Endothelial cell of umbilical vein (primary cell): ENCODE measurements around the gene CELSR1. TPM values are rescaled to one million over a fixed set of nuclear protein-coding genes. Genes with fewer than 3 reads are reported as not detected.

ENCODE experiments used
- BruUV-seq: library from RNA; stranded (reverse); fragments of 400-500 nt; replicated peaks from 2 replicates; lab custom pipeline; 2021; lab: Mats Ljungman, UMichigan
- CTCF ChIA-PET: fragments of 300-600, 350-600 bp; sonication (Branson Sonifier 250); formaldehyde crosslinking; loops from one replicate; lab custom pipeline; 2021; ENCODE audit warnings: antibody characterized with exemption, inconsistent platforms; lab: Charles Lee
- POLR2A ChIA-PET: fragments of 300-600, 350-600 bp; sonication (Branson Sonifier 250); formaldehyde crosslinking; loops from one replicate; lab custom pipeline; 2021; ENCODE audit warnings: antibody characterized with exemption, inconsistent platforms; lab: Charles Lee
- DNase-seq: peaks from one replicate; pipeline ENCODE4 v3.0.0-alpha.2; 2011; ENCODE audit warnings: low read depth, low spot score
- FAIRE-seq: peaks from 2 replicates; lab custom pipeline; 2011; peaks lifted over from hg19 to GRCh38; lab: Jason Lieb, UNC
- H2AFZ ChIP-seq: 2 replicates; pipeline ENCODE4 v1.6.0; 2012; ENCODE audit warnings: low read depth, low read length, control low read depth, inconsistent platforms
- H3K27ac ChIP-seq: 2 replicates; pipeline ENCODE4 v1.5.1; 2011; ENCODE audit warnings: low read depth, mild to moderate bottlenecking, control low read depth, low read length, moderate library complexity; ENCODE audit not compliant: insufficient read depth
- H3K27me3 ChIP-seq, 2 experiments: 2 replicates each; pipeline versions ENCODE4 v1.6.0 to v1.6.1; 2011; ENCODE audit warnings: low read length in 2 of 2, mixed read lengths in 1 of 2; ENCODE audit not compliant: control insufficient read depth in 2 of 2, insufficient read depth in 2 of 2
- H3K36me3 ChIP-seq, 2 experiments: 2 replicates in 1 of 2; 3 replicates in 1 of 2; pipeline ENCODE4 v1.5.1; 2011; ENCODE audit warnings: low read length in 2 of 2, mild to moderate bottlenecking in 1 of 2, moderate library complexity in 1 of 2; ENCODE audit not compliant: control insufficient read depth in 2 of 2, insufficient read depth in 2 of 2; ENCODE audit errors: extremely low read depth in 1 of 2
- H3K4me1 ChIP-seq: 3 replicates; pipeline ENCODE4 v1.5.1; 2011; ENCODE audit warnings: mild to moderate bottlenecking, low read length; ENCODE audit not compliant: control insufficient read depth, insufficient read depth; ENCODE audit errors: extremely low read depth
- H3K4me2 ChIP-seq: 2 replicates; pipeline ENCODE4 v1.6.1; 2011; ENCODE audit warnings: low read length, control low read depth, mixed read lengths; ENCODE audit not compliant: insufficient read depth
- H3K4me3 ChIP-seq, 3 experiments: fragments of 200-600 bp in 1 of 3; sonication (generic), shearing (Covaris generic) in 1 of 3; replicated peaks in 1 of 3; 2 replicates each; pipeline ENCODE4 v1.5.1; 2011 to 2016; ENCODE audit warnings: control low read depth in 3 of 3, low read length in 3 of 3, mild to moderate bottlenecking in 2 of 3, inconsistent platforms in 1 of 3, low read depth in 1 of 3, moderate library complexity in 1 of 3; ENCODE audit not compliant: insufficient read depth in 1 of 3
- H3K79me2 ChIP-seq: 2 replicates; pipeline ENCODE4 v1.6.0; 2012; ENCODE audit warnings: low read length, inconsistent platforms; ENCODE audit not compliant: control insufficient read depth, insufficient read depth
- H3K9ac ChIP-seq: replicated peaks from 2 replicates; pipeline ENCODE3; 2011; ENCODE audit warnings: low read length, control low read depth; ENCODE audit not compliant: insufficient read depth; ENCODE audit errors: extremely low read depth
- H3K9me1 ChIP-seq: replicated peaks from 3 replicates; pipeline ENCODE4 v1.6.0; 2011; ENCODE audit warnings: mild to moderate bottlenecking, low read length; ENCODE audit not compliant: control insufficient read depth, insufficient read depth; ENCODE audit errors: extremely low read depth
- H3K9me3 ChIP-seq: replicated peaks from 2 replicates; pipeline ENCODE4 v1.5.1; 2012; ENCODE audit warnings: low read length, inconsistent platforms; ENCODE audit not compliant: control insufficient read depth, insufficient read depth
- H4K20me1 ChIP-seq: replicated peaks from 2 replicates; pipeline ENCODE3; 2011; ENCODE audit warnings: mild to moderate bottlenecking, low read length; ENCODE audit not compliant: control insufficient read depth, insufficient read depth; ENCODE audit errors: extremely low read depth
- EZH2 ChIP-seq: IDR thresholded peaks from 2 replicates; pipeline ENCODE4 v1.6.1; 2012; ENCODE audit warnings: borderline replicate concordance, low read depth, mild to moderate bottlenecking, moderate library complexity, low read length, inconsistent platforms; ENCODE audit not compliant: severe bottlenecking
- FOS ChIP-seq: IDR thresholded peaks from 2 replicates; pipeline ENCODE4 v1.6.1; 2011; ENCODE audit warnings: mild to moderate bottlenecking, low read length, moderate library complexity, borderline replicate concordance; ENCODE audit not compliant: insufficient read depth
- GATA2 ChIP-seq: IDR thresholded peaks from 2 replicates; pipeline ENCODE4 v1.7.0; 2011; ENCODE audit warnings: low read depth, mild to moderate bottlenecking, moderate library complexity, mixed read lengths, low read length; ENCODE audit not compliant: insufficient read length, insufficient read depth
- JUN ChIP-seq: IDR thresholded peaks from 2 replicates; pipeline ENCODE4 v1.6.1; 2011; ENCODE audit warnings: borderline replicate concordance, low read depth; ENCODE audit not compliant: insufficient read length, insufficient read depth
- MYC ChIP-seq: IDR thresholded peaks from one replicate; pipeline ENCODE4 v1.6.1; 2011; ENCODE audit warnings: mild to moderate bottlenecking, low read depth, low read length
- POLR2A ChIP-seq: IDR thresholded peaks from 2 replicates; pipeline ENCODE4 v1.6.1; 2012; ENCODE audit warnings: low read depth, mild to moderate bottlenecking, control low read depth, low read length
- POLR2AphosphoS5 ChIP-seq: IDR thresholded peaks from 2 replicates; pipeline ENCODE4 v1.6.1; 2012; ENCODE audit warnings: low read depth, mild to moderate bottlenecking, control low read depth, low read length, moderate library complexity; ENCODE audit not compliant: insufficient read depth
- dilution Hi-C: fragments of 300-500 bp; cut with MboI; formaldehyde crosslinking; loops from one replicate; pipeline ENCODE4 v1.15.0; 2019; ENCODE audit warnings: low sequenced_read_pairs; ENCODE audit not compliant: extremely low pct_ligation_motif_present
- intact Hi-C: fragments of 100-400 bp; cut with micrococcal nuclease; formaldehyde crosslinking; loops from one replicate; pipeline ENCODE4 v1.10.0; 2022
- polyA plus RNA-seq, 4 experiments: library from polyadenylated mRNA; depleted of rRNA in 3 of 4; stranded (reverse) in 3 of 4; unstranded in 1 of 4; fragments of >200 nt; gene quantifications; 2 replicates each; pipeline versions ENCODE4 v1.2.1 to v1.2.3, GENCODE V29; 2011 to 2012; ENCODE audit warnings: missing spikeins in 1 of 4
- total RNA-seq: library from RNA; stranded (reverse); gene quantifications from 2 replicates; pipeline ENCODE4 v1.2.3, GENCODE V29; 2021
- TF ChIP-seq, protein P1 (sequence below), 2 donors: IDR thresholded peaks; 1 replicate in 1 of 2; 2 replicates in 1 of 2; pipeline ENCODE4 v1.5.1; 2011; ENCODE audit warnings: low read length in 2 of 2, mild to moderate bottlenecking in 2 of 2, moderate library complexity in 2 of 2, control low read depth in 1 of 2, inconsistent platforms in 1 of 2, low read depth in 1 of 2; ENCODE audit not compliant: insufficient read depth in 1 of 2; ENCODE audit errors: extremely low read depth in 1 of 2
- TF ChIP-seq, protein P2 (sequence below): IDR thresholded peaks from 2 replicates; pipeline ENCODE4 v1.6.1; 2011; ENCODE audit not compliant: insufficient read depth, insufficient read length

Gene CELSR1
- total and polyA plus RNA-seq, 2 donors (not counting 3 experiments of a cell fraction or from before 2014, with no cell fraction given), result 3.7 to 5.4 TPM

DNA sequence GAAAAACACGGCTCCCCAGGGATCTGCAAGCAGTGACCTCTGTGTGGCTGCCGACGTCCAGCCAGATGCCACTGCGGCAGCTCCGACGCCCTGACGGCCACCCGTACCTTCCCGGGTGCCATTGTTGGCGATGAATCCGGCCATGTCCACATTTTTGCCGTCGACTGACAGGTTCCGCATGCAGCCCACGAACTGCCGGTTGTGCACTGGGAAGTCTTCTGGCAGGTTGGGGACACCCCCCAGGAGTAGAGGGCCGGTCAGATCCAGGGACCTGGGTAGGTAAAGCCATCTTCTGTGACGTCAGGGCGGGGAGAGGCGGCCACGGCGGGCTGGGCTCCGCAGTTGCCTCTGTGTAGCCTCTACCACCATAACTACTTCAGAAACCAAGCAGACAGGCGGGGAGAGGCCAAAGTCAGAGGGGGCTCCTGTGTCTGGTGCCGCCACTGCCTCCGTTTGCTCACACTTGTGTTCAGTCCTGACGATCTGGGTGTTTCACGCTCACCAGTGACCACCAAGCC is 127.1 kb downstream of the CELSR1 start:
- H3K27me3 ChIP-seq, result no peaks in the 10 kb centered on the region
- H3K79me2 ChIP-seq, result no peaks in the 10 kb centered on the region
- no peaks in the 10 kb centered on the region for H3K9me3 ChIP-seq
- TF ChIP-seq MYC (no peak), EZH2 (no peak), FOS (no peak), POLR2AphosphoS5 (no peak)
- FAIRE-seq, result no peak
- no peak overlapping the region for H2AFZ ChIP-seq
- dilution Hi-C loops, result no loop called here
- no peaks in the 10 kb centered on the region for H3K4me1 ChIP-seq
- POLR2A ChIA-PET, result no interaction called here
- CTCF ChIA-PET, result no interaction called here
- no peak for DNase-seq
- H3K4me2 ChIP-seq, result no peak overlapping the region
- no TSS peak for BruUV-seq
- no peaks in the 10 kb centered on the region for H3K9me1 ChIP-seq
- no peaks in the 10 kb centered on the region for H4K20me1 ChIP-seq
- no peak overlapping the region for H3K4me3 ChIP-seq
- intact Hi-C loops, result no loop called here
- H3K9ac ChIP-seq, result no peak overlapping the region
- no peak overlapping the region for H3K27ac ChIP-seq
- H3K36me3 ChIP-seq, result no peaks in the 10 kb centered on the region

DNA sequence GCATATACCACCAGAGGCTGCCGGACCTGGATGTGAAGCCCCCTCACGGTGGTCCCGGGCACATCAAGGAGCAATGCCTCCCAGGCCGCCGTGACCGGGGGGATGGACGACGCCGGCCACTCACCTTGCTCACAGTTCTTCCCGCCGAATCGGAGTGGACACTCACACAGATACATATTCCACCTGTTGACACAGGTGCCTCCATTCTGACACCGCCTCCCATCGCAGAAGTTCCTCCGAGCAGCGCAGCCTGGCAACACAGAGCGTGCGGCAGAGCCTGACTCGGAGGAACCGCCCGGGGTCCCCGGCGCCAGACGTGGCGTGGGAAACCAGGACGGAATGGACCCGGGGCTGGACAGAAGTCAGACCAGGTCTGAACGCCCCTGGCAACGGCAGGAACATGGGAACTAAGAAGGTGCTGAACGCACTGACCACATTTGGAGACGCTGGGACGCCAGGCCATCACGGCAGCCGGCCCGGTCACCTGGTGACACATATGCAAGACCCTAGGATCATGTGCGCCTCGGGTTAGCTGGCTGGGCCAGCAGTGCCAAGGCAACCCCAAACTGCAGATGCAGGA is 127.7 kb downstream of the CELSR1 start:
- intact Hi-C loops, result no loop called here
- dilution Hi-C loops, result no loop called here
- FAIRE-seq, result no peak

More for the DNA sequence above, 127.7 kb downstream of the CELSR1 start:
- H3K4me2 ChIP-seq, result no peak overlapping the region
- H3K4me1 ChIP-seq, result no peaks in the 10 kb centered on the region
- TF ChIP-seq GATA2 (no peak), EZH2 (no peak), POLR2AphosphoS5 (no peak), MYC (no peak), JUN (no peak), POLR2A (no peak), FOS (no peak)
- TF ChIP-seq, protein P1, sequence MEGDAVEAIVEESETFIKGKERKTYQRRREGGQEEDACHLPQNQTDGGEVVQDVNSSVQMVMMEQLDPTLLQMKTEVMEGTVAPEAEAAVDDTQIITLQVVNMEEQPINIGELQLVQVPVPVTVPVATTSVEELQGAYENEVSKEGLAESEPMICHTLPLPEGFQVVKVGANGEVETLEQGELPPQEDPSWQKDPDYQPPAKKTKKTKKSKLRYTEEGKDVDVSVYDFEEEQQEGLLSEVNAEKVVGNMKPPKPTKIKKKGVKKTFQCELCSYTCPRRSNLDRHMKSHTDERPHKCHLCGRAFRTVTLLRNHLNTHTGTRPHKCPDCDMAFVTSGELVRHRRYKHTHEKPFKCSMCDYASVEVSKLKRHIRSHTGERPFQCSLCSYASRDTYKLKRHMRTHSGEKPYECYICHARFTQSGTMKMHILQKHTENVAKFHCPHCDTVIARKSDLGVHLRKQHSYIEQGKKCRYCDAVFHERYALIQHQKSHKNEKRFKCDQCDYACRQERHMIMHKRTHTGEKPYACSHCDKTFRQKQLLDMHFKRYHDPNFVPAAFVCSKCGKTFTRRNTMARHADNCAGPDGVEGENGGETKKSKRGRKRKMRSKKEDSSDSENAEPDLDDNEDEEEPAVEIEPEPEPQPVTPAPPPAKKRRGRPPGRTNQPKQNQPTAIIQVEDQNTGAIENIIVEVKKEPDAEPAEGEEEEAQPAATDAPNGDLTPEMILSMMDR (IDR thresholded peaks at IDR 0.05; ENCODE audit: extremely low read depth in 1 of 2, insufficient read depth in 1 of 2, low read depth in 1 of 2, low read length in 2 of 2), result no peak
- TF ChIP-seq, protein P2, sequence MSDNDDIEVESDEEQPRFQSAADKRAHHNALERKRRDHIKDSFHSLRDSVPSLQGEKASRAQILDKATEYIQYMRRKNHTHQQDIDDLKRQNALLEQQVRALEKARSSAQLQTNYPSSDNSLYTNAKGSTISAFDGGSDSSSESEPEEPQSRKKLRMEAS, result no peak
- ChIA-PET CTCF (no interaction called here), POLR2A (no interaction called here)
- no TSS peak for BruUV-seq
- H3K36me3 ChIP-seq, result no peaks in the 10 kb centered on the region
- no peak overlapping the region for H3K4me3 ChIP-seq
- no peaks in the 10 kb centered on the region for H3K79me2 ChIP-seq
- H4K20me1 ChIP-seq, result no peaks in the 10 kb centered on the region
- H3K27me3 ChIP-seq, result no peaks in the 10 kb centered on the region
- H3K27ac ChIP-seq, result no peak overlapping the region
- H3K9me3 ChIP-seq, result no peaks in the 10 kb centered on the region
- H2AFZ ChIP-seq, result no peak overlapping the region
- DNase-seq, result no peak
- H3K9ac ChIP-seq, result no peak overlapping the region
- no peaks in the 10 kb centered on the region for H3K9me1 ChIP-seq
